Kidney epithelial cell (primary cell): ENCODE data around the gene PPARG. TPM values are rescaled to one million over a fixed set of nuclear protein-coding genes. Genes with fewer than 3 reads are reported as not detected.
"Not testable (repeated sequence)": the region's sequence is repeated elsewhere in the genome, so short reads cannot be mapped to it uniquely, and the experiment has no call there.

Experiments used
- DNase-seq: peaks from one replicate; pipeline ENCODE4 v3.0.0-alpha.2; 2010; ENCODE audit warnings: low read depth
- H3K27me3 ChIP-seq: 2 replicates; pipeline ENCODE4 v1.6.0; 2011; ENCODE audit warnings: low read length; ENCODE audit not compliant: control insufficient read depth, insufficient read depth
- H3K36me3 ChIP-seq: 2 replicates; pipeline ENCODE4 v1.5.1; 2011; ENCODE audit warnings: low read length; ENCODE audit not compliant: control insufficient read depth, insufficient read depth
- H3K4me3 ChIP-seq: 2 replicates; pipeline ENCODE4 v1.5.1; 2011; ENCODE audit warnings: low read depth, mild to moderate bottlenecking, control low read depth, low read length
- CTCF ChIP-seq: IDR thresholded peaks from 2 replicates; pipeline ENCODE4 v1.5.1; 2011; ENCODE audit warnings: mild to moderate bottlenecking, moderate library complexity, low read length, control low read depth, inconsistent platforms; ENCODE audit not compliant: insufficient read depth, poor library complexity, severe bottlenecking
- total RNA-seq: library from RNA; depleted of rRNA; stranded (reverse); fragments of >200 nt; gene quantifications from 2 replicates; pipeline ENCODE4 v1.2.3, GENCODE V29; 2015

The PPARG gene
- total RNA-seq, 1 donor from 2014 or later = 14.7 TPM

GRCh38 chr3:12443781-12444522, 155.1 kb downstream of the PPARG start:
- TF ChIP-seq CTCF = no peak
- Histone ChIP-seq H3K4me3 (no peak overlapping the region), H3K27me3 (no peaks in the 10 kb centered on the region), H3K36me3 (no peaks in the 10 kb centered on the region)
- no peak for DNase-seq

GRCh38 chr3:12444582-12445471, 156.0 kb downstream of the PPARG start:
- no peak for TF ChIP-seq CTCF
- peak; percentile 71 for DNase-seq
- H3K4me3 ChIP-seq = no peak overlapping the region
- H3K27me3 ChIP-seq = no peaks in the 10 kb centered on the region
- no peaks in the 10 kb centered on the region for H3K36me3 ChIP-seq

- Histone ChIP-seq H3K36me3 (no peaks in the 10 kb centered on the region), H3K27me3 (no peaks in the 10 kb centered on the region), H3K4me3 (no peak overlapping the region)
- no peak for DNase-seq
- no peak for TF ChIP-seq CTCF
These were observed 156.8 kb downstream of the PPARG start for GRCh38 chr3:12445523-12446240.

GRCh38 chr3:12446298-12446697, 157.4 kb downstream of the PPARG start:
- DNase-seq = no peak
- no peak for TF ChIP-seq CTCF
- H3K36me3 ChIP-seq = no peaks in the 10 kb centered on the region
- H3K4me3 ChIP-seq = no peak overlapping the region
- H3K27me3 ChIP-seq = no peaks in the 10 kb centered on the region

- no peak for DNase-seq
- Histone ChIP-seq H3K36me3 (no peaks in the 10 kb centered on the region), H3K27me3 (no peaks in the 10 kb centered on the region), H3K4me3 (no peak overlapping the region)
- no peak for TF ChIP-seq CTCF
These were observed 158.2 kb downstream of the PPARG start for GRCh38 chr3:12447075-12447474.

GRCh38 chr3:12448404-12449202, 159.7 kb downstream of the PPARG start:
- H3K36me3 ChIP-seq, H3K4me3 ChIP-seq, H3K27me3 ChIP-seq, DNase-seq: not testable (repeated sequence)
